ENCODE results near the gene SOX13. TPM values are rescaled to one million over a fixed set of nuclear protein-coding genes. Genes with fewer than 3 reads are reported as not detected.

Gene SOX13
- total and polyA plus RNA-seq, 11 donors, result 8.2 to 16.0 (median 12.6) TPM

DNA sequence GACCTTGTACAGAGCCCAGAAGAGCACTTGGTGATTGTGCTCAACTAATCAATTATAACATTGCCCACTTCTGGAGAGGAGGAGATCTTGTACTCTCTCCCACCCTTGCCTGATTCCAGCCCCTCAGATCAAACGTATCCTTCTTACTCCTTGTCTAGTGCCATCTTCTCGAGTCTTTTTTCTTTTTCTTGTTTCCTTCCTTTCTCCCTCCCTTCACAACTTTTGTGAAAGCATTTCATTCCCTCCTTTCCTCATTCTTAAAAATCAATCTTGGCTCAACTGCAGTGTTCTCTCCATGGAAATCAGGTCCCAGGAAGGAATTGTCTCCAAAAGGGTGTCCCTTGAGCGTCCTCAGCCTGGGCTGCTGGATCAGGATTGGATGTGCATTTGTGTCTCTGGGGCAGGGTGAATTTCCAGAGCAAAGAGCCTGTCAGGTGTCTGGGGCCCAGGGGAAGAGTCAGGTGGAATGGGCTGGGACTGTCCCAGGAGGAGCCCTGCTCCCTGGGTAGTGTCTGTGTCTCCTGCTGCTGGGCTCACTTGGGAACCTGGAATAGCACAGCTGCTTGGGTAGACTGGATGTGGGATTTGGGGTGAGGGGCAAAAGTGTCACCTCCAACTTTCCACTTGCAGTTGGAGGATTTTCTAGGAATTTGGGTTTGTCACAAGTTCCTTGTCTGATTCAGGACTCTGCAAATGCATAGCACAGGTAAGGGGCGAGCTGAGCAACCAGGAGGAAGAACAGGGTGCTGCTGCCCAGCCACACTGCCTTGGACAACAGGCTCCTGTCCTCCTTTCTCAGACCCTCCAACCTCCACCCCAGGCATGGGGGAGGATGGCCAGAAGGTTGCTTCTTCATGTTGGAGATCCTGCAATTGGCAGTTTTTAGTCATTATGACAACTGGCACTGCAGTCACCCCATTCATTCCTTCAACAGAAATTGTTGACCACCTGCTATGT lies 3.3 kb downstream of the SOX13 start:
- peak overlapping the region in 10 of 12 donors; percentile 68 to 93 (median 83) for H3K4me3 ChIP-seq
- H3K9me3 ChIP-seq, result no peaks in the 10 kb centered on the region
- peaks cover 0 to 79% (median 50%) of the 10 kb centered on the region in 12 donors for H3K4me1 ChIP-seq
- H3K27ac ChIP-seq, result peak overlapping the region in 6 of 12 donors; percentile 84 to 95 (median 92)
- H3K27me3 ChIP-seq, result peaks cover 0 to 46% (median 0%) of the 10 kb centered on the region in 9 donors
- intact Hi-C loops (cut with DNase I), result loop anchor here in 7 of 10 donors (2.0 to 10.0 kb wide), 8 partner anchors 31 to 205 kb away; no protein-coding TSS in a partner anchor
- 70 to 77% (median 75%) methylated on average over 4 of the region's 4 CpGs for WGBS, 4 donors
- DNase-seq, result no peak
- no peaks in the 10 kb centered on the region for H3K36me3 ChIP-seq
- no peak for TF ChIP-seq POLR2A (IDR thresholded peaks at IDR 0.05)
- ATAC-seq, result no peak

- intact Hi-C loops (cut with DNase I), result loop anchor here in 4 of 10 donors (5.0 to 10.0 kb wide), 4 partner anchors 35 to 202 kb away; no protein-coding TSS in a partner anchor
- Histone ChIP-seq H3K27ac (peak overlapping the region in 1 of 12 donors; percentile 94), H3K27me3 (peaks cover 0 to 40% (median 0%) of the 10 kb centered on the region in 9 donors), H3K4me3 (peak overlapping the region in 1 of 12 donors; percentile 84), H3K4me1 (peaks cover 0 to 86% (median 53%) of the 10 kb centered on the region in 12 donors), H3K9me3 (no peaks in the 10 kb centered on the region), H3K36me3 (no peaks in the 10 kb centered on the region)
- DNase-seq (no peak), ATAC-seq (no peak)
- 94 to 96% (median 94%) methylated on average over 1 of the region's 1 CpG for WGBS, 4 donors
- no peak for TF ChIP-seq POLR2A (IDR thresholded peaks at IDR 0.05)
- TF ChIP-seq, protein P1, sequence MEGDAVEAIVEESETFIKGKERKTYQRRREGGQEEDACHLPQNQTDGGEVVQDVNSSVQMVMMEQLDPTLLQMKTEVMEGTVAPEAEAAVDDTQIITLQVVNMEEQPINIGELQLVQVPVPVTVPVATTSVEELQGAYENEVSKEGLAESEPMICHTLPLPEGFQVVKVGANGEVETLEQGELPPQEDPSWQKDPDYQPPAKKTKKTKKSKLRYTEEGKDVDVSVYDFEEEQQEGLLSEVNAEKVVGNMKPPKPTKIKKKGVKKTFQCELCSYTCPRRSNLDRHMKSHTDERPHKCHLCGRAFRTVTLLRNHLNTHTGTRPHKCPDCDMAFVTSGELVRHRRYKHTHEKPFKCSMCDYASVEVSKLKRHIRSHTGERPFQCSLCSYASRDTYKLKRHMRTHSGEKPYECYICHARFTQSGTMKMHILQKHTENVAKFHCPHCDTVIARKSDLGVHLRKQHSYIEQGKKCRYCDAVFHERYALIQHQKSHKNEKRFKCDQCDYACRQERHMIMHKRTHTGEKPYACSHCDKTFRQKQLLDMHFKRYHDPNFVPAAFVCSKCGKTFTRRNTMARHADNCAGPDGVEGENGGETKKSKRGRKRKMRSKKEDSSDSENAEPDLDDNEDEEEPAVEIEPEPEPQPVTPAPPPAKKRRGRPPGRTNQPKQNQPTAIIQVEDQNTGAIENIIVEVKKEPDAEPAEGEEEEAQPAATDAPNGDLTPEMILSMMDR (IDR thresholded peaks at IDR 0.05), result no peak
Observed at GRCh38 chr1:204076891-204077290, 4.0 kb downstream of the SOX13 start.

DNA sequence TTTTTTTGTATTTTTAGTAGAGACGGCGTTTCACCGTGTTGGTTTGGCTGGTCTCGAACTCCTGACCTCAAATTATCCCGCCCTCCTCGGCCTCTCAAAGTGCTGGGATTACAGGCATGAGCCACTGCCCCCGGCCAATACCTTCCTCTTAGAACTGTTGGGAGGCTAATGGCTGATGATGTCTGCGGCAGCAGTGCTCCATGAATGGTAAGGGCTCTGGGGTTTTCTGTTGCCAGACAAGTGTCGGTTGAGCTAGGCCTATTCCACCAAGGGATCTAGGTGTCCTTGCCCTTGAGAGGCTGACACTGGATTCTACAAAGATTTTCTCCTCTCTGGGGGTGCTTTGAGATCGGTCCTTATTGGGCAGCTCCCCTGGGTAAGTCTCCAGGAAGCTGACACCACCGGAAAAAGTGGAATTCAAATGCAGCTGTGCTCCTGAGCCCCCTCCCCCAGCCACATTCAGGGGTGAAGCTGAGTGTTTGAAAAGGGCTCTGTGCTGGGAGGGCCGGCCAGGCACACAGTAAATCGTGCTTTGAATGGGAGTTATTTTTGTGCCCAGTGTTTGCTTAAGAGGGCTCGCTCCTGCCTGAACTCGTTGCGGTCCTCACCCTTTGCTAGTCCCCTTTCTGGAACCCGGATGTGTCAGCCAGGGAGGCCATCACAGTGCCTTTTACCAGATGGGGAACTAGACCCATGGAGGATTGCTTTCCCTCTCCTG lies 5.2 kb downstream of the SOX13 start:
- peak overlapping the region in 9 of 12 donors; percentile 4 to 94 (median 39) for H3K27ac ChIP-seq
- DNase-seq (no peak), ATAC-seq (no peak)
- no peaks in the 10 kb centered on the region for H3K9me3 ChIP-seq
- 52 to 58% (median 56%) methylated on average over 12 to 17 of the region's 17 CpGs for WGBS, 4 donors
- H3K4me3 ChIP-seq, result peak overlapping the region in 2 of 12 donors; percentile 0 to 5
- H3K27me3 ChIP-seq, result peaks cover 0 to 30% (median 0%) of the 10 kb centered on the region in 9 donors
- intact Hi-C loops (cut with DNase I), result loop anchor here in 4 of 10 donors (5.0 to 10.0 kb wide), 4 partner anchors 34 to 203 kb away; no protein-coding TSS in a partner anchor
- TF ChIP-seq, protein P1 (IDR thresholded peaks at IDR 0.05), result no peak
- TF ChIP-seq POLR2A (IDR thresholded peaks at IDR 0.05), result no peak
- no peaks in the 10 kb centered on the region for H3K36me3 ChIP-seq
- peaks cover 0 to 88% (median 50%) of the 10 kb centered on the region in 12 donors for H3K4me1 ChIP-seq

GRCh38 chr1:204079608-204079999 lies 6.7 kb downstream of the SOX13 start:
- intact Hi-C loops (cut with DNase I), result loop anchor here in 4 of 10 donors (5.0 to 10.0 kb wide), 4 partner anchors 33 to 205 kb away; no protein-coding TSS in a partner anchor
- ATAC-seq, result no peak

More at GRCh38 chr1:204079608-204079999, 6.7 kb downstream of the SOX13 start:
- H3K36me3 ChIP-seq, result no peaks in the 10 kb centered on the region
- peaks cover 0 to 91% (median 54%) of the 10 kb centered on the region in 12 donors for H3K4me1 ChIP-seq
- H3K9me3 ChIP-seq, result no peaks in the 10 kb centered on the region
- H3K4me3 ChIP-seq, result peak overlapping the region in 1 of 12 donors; percentile 26
- no peak for DNase-seq
- H3K27me3 ChIP-seq, result peaks cover 0 to 18% (median 0%) of the 10 kb centered on the region in 9 donors
- TF ChIP-seq, protein P1 (IDR thresholded peaks at IDR 0.05), result no peak
- TF ChIP-seq POLR2A (IDR thresholded peaks at IDR 0.05), result no peak
- 73 to 81% (median 76%) methylated on average over 3 of the region's 3 CpGs for WGBS, 4 donors
- peak overlapping the region in 8 of 12 donors; percentile 6 to 92 (median 52) for H3K27ac ChIP-seq

Data from heart left ventricle (tissue), 16 donors.